ENCODE data around the gene AMY1C.
"Not testable (repeated sequence)": the region's sequence is repeated elsewhere in the genome, so short reads cannot be mapped to it uniquely, and the experiment has no call there.

GRCh38 chr1:103748273-103748672 lies 1.4 kb upstream of the AMY1C start:
- TF ChIP-seq CTCF (conservative IDR thresholded peaks at IDR 0.05 in 1 of 2, IDR thresholded peaks at IDR 0.05 in 1 of 2; ENCODE audit: low read depth in 1 of 2, low read length in 2 of 2); EZH2 (IDR thresholded peaks at IDR 0.05; ENCODE audit: low read length, missing control alignments): not testable (repeated sequence)

Data from fibroblast of lung (primary cell).